ENCODE measurements around the gene TRRAP. TPM values are rescaled to one million over a fixed set of nuclear protein-coding genes. Genes with fewer than 3 reads are reported as not detected.

Gene TRRAP
- total RNA-seq, 3 donors from 2014 or later, result 24.6 to 39.0 (median 38.9) TPM

DNA sequence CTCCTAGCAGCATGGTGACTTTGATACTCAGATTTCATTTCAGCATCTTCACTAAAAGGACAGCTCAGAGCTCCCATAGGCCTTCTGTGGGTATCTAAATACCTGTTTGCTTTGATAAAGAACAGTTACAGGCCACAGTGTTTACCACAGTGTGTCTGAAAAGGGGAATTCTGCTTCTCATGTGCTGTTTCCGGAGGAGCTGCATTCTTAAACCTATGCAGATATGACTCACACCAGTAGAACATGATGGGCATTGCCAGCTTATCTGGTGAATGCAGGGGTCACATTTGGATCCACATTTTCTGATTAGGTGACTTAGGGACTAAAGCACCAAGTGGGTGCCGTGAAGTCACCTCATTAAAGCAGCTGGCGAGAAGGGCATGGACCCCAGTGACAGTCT lies 52.6 kb downstream of the TRRAP start:
- no peaks in the 10 kb centered on the region for H3K27me3 ChIP-seq
- TF ChIP-seq CTCF (IDR thresholded peaks at IDR 0.05) (no peak), POLR2AphosphoS5 (IDR thresholded peaks at IDR 0.05) (no peak), POLR2A (IDR thresholded peaks at IDR 0.05) (no peak)
- peaks cover 19% of the 10 kb centered on the region for H3K36me3 ChIP-seq
- DNase-seq (ENCODE audit: low spot score in 2 of 2), result no peak
- H3K9me3 ChIP-seq, result no peaks in the 10 kb centered on the region
- H3K4me3 ChIP-seq, result no peak overlapping the region
- intact Hi-C loops (cut with DNase I; ENCODE audit: low total_unique reads), result no loop called here
- H3K4me1 ChIP-seq, result no peaks in the 10 kb centered on the region
- no peak overlapping the region for H3K27ac ChIP-seq

DNA sequence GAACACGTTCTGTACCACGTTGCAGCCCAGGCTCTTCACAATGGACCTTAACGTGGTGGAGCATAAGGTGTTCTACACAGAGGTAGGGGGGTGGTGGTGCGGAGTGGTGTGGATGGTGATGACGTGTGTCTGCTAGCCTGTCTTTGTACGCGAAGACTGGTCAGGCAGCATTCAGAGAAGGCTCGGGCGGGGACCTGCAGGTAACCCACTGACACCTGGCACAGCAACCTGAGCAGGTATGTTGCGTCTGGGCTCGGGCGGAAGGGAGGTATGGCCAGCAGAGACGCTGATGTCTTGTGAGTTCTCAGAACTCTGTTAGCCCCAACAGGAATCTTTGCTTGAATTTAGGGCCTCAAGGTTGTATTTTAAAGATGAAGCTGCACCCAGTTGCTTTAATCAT lies 55.0 kb downstream of the TRRAP start:
- Histone ChIP-seq H3K36me3 (peaks cover 19% of the 10 kb centered on the region), H3K9me3 (no peaks in the 10 kb centered on the region), H3K4me3 (no peak overlapping the region), H3K4me1 (no peaks in the 10 kb centered on the region), H3K27ac (no peak overlapping the region), H3K27me3 (no peaks in the 10 kb centered on the region)
- intact Hi-C loops (cut with DNase I; ENCODE audit: low total_unique reads), result no loop called here
- no peak for DNase-seq (ENCODE audit: low spot score in 2 of 2)
- TF ChIP-seq CTCF (IDR thresholded peaks at IDR 0.05) (no peak), POLR2A (IDR thresholded peaks at IDR 0.05) (no peak), POLR2AphosphoS5 (IDR thresholded peaks at IDR 0.05) (no peak)

- H3K27ac ChIP-seq, result no peak overlapping the region
- peaks cover 14% of the 10 kb centered on the region for H3K36me3 ChIP-seq
- TF ChIP-seq CTCF (IDR thresholded peaks at IDR 0.05) (no peak), POLR2A (IDR thresholded peaks at IDR 0.05) (no peak), POLR2AphosphoS5 (IDR thresholded peaks at IDR 0.05) (no peak)
- no peaks in the 10 kb centered on the region for H3K27me3 ChIP-seq
- no peaks in the 10 kb centered on the region for H3K9me3 ChIP-seq
- intact Hi-C loops (cut with DNase I; ENCODE audit: low total_unique reads), result no loop called here
- no peak for DNase-seq (ENCODE audit: low spot score in 2 of 2)
- H3K4me3 ChIP-seq, result no peak overlapping the region
- no peaks in the 10 kb centered on the region for H3K4me1 ChIP-seq
Measured at GRCh38 chr7:98934267-98934666, 55.9 kb downstream of the TRRAP start.

- intact Hi-C loops (cut with DNase I; ENCODE audit: low total_unique reads), result no loop called here
Measured at GRCh38 chr7:98935811-98936210, 57.5 kb downstream of the TRRAP start.

GRCh38 chr7:98943336-98943735 lies 65.0 kb downstream of the TRRAP start:
- H3K4me1 ChIP-seq, result no peaks in the 10 kb centered on the region
- H3K9me3 ChIP-seq, result no peaks in the 10 kb centered on the region
- intact Hi-C loops (cut with DNase I; ENCODE audit: low total_unique reads), result no loop called here
- no peaks in the 10 kb centered on the region for H3K27me3 ChIP-seq
- TF ChIP-seq POLR2A (IDR thresholded peaks at IDR 0.05) (no peak), CTCF (IDR thresholded peaks at IDR 0.05) (no peak), POLR2AphosphoS5 (IDR thresholded peaks at IDR 0.05) (no peak)
- H3K4me3 ChIP-seq, result no peak overlapping the region
- no peak overlapping the region for H3K27ac ChIP-seq
- DNase-seq (ENCODE audit: low spot score in 2 of 2), result no peak
- H3K36me3 ChIP-seq, result no peaks in the 10 kb centered on the region

More at GRCh38 chr7:98935811-98936210, 57.5 kb downstream of the TRRAP start:
- peaks cover 9% of the 10 kb centered on the region for H3K36me3 ChIP-seq
- H3K9me3 ChIP-seq, result no peaks in the 10 kb centered on the region
- no peak overlapping the region for H3K27ac ChIP-seq
- no peak for DNase-seq (ENCODE audit: low spot score in 2 of 2)
- H3K4me1 ChIP-seq, result no peaks in the 10 kb centered on the region
- H3K27me3 ChIP-seq, result no peaks in the 10 kb centered on the region
- H3K4me3 ChIP-seq, result no peak overlapping the region
- TF ChIP-seq POLR2AphosphoS5 (IDR thresholded peaks at IDR 0.05) (no peak), POLR2A (IDR thresholded peaks at IDR 0.05) (no peak), CTCF (IDR thresholded peaks at IDR 0.05) (no peak)
